ENCODE data around the gene DGKB.

The DGKB gene

DNA sequence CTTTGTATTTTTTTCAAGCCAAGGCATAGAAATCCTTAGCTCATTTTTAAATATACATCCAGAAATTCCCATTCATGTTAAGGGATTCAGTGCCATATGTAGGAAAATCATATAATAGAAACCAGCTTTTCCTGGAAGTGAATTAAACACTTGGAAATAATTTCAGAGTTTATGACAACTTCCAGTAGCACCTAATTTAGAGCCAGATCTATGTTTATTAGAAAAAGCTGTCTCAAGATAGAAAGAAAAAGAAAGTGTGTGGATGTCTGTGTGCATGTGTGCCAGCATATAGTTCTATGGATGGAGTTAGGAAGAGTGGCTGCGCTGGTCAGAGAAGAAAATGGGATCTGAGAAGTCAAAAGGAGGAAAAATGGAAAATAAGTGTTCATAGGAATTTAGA is 225.7 kb downstream of the DGKB start:
- DNase-seq: no peak

DNA sequence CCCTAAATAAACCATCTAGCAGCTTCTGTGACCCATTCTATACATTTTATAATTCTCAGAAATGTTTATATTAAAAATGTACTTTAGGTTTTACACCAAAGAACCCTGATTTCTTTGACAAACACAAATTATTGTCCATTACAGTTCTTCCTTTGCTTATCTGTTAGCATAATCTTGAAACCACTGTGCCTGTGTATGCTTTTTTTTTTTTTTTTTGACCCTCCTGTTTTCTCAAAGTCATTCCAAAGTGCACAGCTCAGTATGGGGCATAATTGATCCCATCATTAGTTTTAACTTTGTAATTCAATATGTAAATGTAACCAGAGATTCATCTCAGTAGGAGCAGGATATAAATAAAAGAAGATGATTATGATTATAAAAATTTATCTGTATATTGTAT is 229.3 kb downstream of the DGKB start:
- no peak for DNase-seq

DNA sequence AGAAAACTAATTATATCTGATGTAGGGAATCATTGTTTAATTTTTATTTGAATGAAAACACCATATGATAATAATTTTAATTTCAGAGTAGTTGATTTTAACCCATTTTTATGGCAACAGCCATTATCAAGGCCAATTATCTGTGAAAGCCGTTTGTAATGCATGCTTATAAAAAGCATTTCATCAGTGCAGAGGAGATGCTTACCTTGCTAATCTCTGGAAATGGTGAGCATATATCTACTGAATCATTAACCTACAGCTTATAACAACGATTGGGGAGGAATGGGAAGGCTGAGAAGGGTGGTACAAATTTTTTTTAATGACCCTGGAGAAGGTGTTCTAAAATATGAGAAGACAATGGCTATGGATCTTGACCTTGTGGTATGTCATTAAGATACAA is 235.6 kb downstream of the DGKB start:
- no peak for DNase-seq

DNA sequence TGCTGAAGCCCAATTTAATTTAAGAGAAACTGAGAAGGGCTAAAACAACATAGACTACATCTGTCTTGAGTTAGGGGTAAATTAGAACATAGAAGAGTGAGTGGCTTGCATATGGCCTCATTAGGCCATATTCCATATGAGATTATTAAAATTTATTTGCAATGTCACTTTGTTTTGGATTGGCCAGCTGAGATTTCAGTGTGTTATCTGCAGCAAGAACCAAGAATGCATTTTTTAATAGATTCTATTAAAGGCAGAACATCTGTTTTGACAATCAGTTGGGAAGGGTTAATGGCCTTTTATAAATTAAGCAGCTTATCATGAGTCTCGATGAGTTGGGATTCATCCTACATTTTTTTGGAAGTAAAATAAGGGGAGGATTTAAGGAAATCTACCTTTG is 236.2 kb downstream of the DGKB start:
- DNase-seq: no peak

DNA sequence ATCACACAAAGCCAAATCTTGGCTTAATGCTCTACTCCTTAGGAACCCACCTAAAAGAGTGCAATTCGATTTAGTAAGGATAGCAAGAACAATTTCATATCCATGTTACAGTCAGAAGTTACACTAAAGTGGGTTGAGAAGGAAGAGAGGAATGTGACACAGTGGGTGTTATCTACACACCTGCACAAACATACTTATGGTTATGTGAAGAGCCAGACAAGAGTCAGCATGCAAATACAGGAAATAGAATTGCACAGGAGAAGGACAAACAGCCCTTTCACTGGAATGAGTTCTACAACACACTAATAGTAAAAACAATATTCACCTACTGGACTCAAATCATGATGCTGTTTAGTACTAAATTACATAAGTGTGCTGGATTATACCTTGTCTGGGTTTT is 262.8 kb downstream of the DGKB start:
- DNase-seq: no peak

DNA sequence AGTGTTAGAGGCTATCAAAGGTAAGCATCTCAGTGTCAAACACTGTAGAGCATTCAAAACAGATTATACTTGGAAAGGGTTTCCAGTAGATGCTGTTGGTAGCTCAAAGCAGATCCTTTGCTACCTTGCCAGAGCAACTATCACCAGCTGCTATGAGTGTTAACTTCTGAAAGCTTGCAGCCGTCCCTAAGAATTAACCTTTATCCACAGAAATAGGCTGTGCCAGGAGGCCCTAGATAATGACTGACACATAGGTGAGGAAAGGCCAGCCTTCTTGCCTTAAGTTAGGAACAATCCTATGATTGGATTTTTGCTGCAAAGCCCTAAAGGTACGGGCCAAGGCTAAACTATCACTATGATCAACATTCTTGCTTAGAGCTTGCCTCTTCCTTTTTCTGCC is 263.2 kb downstream of the DGKB start:
- DNase-seq: no peak

DNA sequence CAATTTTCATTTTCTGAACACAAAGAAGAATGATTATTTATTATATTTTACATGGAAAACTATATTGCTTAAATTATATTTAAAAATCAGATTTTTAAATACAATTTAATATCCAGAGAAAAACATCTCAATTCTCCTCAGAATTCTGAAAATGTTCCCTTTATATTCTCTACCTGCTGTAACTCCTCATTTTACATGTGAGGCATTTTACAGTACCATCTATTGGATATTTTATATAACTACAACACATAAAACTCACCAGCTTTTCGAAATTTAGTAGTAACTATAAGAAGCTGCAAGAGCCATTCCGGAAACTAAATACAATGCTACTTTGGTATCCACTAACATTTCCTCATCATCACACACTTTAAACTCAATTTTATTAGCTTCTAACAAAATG is 264.6 kb downstream of the DGKB start:
- no peak for DNase-seq

DNA sequence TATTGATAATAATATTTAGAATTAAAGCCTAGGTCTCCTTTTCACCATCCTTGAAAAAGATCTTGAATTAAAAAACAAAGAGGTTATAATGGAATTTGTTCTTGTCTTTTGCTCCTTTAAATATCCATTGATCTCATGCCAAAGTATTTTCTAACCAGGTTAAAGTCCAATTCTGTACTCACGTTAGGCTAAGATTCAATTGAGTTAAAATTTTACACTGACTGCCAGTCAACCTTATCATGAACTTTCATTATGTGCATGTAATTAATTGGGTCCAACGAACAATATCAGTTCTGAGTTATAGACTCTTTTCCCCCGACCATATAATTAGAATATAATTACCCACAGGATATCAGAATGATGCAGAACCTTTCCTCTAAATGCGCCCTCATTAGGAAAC is 266.6 kb downstream of the DGKB start:
- DNase-seq: no peak

DNA sequence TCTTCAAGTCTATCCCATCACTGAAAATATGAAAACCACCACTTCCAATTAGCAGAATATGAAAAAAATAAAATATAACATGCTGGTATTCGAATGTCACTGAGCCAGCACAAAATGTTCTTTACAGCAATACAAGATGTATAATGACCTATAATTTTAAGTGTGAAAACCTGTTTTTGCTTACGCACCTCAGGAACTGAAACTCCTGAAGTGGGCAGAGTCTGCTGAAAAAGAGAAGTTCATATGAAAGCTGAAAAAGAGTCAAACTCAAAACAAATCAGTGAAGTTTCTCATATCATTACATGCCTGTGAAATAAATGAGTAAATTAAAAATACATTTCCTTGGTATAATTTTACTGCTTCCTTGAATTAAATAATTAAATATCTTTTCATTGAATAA is 272.5 kb downstream of the DGKB start:
- DNase-seq: no peak

DNA sequence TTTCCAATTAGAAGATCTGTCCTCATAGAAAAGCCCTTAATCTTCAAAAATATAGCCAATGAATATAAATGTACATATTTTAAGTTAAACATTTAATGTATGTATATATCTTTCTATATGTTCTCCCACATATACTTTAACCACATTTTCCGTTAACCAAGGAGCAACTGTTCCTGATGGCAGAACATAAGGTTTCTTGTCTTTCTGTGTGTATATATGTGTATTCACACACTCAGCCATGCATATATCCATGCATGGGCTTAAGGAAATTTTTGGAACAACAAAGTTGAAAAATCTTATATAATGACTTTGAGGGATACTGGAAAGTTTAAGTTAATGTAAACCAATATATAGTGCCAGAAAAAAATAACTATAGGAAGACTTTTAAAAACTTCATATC is 274.0 kb downstream of the DGKB start:
- DNase-seq: no peak

DNA sequence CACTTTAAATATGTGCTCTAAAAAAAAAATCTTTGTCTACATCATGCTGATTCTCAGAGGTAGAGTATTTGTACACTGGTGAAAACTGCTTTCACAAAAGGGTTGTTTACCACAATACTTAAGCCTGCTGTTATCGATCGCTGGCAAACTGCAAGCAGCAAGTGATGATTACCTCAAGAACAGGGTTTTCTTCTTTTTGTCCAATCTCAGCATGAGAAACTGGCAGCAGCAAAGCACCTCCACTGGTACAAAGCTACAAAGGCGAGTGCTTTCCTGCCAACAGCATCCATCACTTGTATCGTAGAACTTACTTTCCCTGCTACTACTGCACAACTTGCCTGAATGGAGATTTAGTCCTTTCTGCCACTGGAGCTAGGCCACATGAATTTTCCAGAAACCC is 276.5 kb downstream of the DGKB start:
- no peak for DNase-seq

DNA sequence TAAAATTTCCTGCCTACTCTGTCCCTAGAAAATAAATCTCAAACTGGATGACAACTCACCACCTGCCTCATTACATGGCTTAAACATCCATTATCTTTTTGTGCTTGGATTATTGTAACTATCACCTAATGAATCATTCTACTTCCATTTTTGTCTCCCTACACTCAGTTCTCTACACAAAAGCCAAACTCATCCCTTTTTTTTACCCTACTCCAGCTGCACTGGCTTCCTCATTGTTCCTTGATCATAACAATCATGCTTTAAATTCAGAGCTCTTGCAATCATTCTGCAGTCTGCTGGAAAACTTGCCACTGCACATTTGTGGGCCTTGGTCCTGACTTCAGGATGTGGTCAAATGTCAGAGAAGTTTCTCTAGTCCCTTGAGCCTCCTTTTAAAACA is 280.0 kb downstream of the DGKB start:
- DNase-seq: no peak

DNA sequence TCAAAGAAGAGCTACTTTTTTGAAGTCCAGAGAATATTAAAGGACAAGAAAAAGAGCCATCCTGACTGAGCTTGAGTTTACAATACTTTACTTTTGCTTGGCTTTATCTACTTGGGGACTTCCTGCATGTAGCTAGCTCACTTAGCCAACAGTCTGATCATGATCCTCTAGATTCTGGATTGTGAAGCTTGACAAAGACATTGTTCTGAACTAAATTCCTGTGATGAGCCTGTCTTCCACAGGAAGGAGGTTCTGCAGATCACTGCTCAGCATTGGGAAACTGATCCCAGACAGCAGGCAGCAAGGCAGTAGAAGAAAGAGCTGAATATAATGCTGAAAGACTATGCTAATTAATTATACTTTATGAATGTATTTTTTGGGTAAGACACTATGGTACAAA is 296.4 kb downstream of the DGKB start:
- no peak for DNase-seq

DNA sequence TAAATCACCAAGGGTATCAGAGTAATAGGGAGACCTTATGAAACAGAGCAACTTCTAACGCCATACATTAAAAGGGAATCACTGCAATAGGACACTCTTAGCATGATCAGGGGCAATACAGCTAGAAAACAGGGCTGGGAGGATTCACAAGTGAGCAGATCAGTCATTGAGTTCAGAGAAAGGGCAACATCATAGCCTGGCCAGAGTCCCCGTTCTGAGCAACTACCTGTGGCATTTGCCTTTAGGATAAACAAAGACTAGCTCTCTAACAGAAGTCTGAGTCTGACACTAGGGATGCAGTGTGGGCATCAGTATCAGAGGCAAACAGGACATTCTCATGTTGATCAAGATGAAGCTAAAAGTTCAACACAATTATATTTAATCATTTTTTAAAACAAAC is 297.9 kb downstream of the DGKB start:
- no peak for DNase-seq

DNA sequence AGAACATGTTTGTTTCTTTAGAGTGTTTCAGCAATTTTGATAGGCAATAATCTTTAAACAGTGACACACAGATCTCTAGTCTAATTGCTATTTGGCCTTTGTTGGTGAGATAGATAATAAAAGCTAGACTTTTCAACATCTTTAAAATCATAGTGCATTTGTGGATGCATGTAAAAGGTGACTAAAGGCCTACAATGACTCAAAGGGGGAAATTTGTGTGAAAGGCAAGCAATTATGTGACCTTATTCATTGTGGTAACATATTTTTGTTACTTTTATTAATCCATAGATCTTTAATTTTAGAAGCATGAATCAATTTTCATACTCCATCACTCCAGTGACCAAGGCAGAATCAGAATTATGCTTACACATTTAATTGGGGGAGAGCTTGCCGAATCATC is 299.7 kb downstream of the DGKB start:
- DNase-seq: no peak

DNA sequence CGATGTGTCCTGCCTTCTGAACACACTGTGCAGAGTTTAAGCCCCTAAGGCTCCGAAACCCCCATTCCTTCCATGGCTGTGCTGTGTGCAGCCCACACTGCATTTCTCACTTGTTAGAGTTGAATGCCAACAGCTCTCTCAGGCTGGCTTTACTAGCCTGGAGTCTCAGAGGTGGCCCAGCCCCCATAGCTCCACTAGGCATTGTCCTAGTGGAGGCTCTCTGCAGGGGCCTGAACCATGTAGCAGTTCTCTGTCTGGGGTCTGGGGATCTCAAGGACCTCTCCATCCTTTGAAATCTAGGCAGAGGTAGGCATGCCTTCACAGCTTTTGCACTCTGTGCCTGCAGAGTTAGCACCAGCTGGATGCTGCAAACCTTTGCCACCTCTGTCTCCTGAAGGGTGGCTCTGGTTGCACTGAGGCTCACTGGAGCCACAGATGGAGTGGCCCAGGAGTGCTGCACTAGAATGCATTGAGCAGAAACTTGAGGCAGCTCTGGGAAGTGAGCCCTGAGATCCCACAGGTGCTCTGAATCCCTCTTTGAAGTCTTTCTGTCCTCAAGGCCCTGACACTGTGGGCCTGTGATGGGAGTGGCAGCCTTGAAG is 301.7 kb downstream of the DGKB start:
- DNase-seq: no peak

DNA sequence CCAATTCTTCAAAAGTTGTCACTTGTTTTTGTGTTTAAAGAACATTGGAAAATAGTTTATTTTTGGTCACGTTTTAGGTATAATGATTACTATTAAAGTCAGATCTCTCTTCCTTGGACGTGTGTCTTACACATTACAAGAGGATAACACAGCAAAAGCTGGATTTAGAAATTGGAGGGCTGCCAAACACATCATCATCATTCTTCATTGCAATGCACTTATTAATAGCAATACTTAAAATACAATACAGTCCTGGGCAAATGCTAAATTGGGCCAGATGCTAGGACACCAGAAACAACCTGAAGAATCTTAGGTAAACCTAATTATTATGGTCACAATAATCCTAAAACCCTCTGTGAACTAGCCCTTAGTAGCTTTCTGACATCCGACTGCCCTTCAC is 303.6 kb downstream of the DGKB start:
- no peak for DNase-seq

DNA sequence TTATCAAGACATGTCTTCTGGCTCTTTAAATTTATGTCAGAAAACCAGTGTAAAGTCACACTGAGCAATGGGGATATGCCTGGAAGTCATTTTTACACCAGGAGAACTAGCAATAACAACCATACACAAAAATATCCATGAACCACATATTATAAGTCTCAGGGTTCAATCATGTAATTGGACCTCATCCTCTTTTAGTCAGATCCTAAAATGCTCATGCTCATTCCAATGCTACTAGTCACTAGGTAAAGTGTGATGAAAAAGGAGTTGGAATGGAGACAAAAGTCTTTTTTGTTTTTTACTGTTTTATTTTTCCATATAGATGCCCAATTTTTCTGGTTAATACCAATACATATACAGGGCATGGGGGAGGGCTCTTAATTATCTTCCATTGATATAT is 306.1 kb downstream of the DGKB start:
- no peak for DNase-seq

DNA sequence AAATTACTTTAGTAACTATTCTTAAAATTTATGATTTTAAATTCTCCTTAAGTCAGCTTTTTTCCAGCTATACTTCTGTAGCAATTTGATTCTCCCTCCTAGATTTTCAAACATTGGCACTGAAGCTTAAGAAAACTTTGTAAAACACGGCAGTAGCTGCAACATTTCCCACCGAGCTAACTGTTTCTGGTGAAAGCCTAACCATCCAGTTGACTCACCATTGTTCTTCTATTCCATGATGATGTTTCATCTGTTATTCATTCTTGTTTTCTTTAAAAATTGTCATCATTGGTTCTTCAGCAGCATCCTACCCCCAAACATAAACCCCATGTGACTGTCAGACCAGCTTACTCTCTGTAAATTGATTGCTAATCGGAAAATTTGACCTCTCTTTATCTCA is 312.3 kb downstream of the DGKB start:
- no peak for DNase-seq

DNA sequence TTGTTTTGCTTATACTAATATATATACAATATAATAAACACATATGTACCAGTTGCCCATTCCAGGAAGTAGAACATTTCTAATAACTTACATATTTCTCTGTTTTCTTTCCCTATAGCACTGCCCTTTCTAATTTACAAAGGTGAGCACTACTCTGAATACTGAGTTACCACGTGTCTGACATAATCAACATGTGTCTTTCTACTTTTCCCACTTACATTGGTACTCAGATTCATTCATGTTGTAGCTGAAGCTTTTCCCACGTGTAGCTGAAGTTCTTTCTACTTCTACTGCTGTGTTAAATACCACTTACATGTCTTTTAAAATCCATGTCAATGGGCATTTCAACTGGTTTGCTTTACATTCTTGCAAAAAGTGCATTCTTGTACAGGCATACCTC is 317.3 kb downstream of the DGKB start:
- DNase-seq: no peak

DNA sequence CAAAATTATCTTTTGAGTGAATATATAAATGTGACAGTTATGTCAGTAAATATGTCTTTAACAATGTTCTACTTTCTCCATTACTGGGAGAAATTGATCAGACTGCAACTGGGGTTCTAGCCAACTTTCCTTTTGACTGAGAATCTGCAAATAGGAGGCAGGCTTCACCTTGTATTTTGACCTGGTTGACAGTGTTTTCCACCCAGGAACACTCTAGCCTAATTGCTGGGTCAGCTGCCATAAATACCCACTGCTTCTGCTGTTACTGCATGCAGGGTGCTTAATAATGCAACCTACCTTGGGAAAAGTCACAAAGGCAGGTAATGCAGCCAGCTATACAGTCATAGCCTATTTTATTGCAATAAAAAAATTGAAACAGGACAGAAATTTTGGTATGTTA is 319.0 kb downstream of the DGKB start:
- no peak for DNase-seq

DNA sequence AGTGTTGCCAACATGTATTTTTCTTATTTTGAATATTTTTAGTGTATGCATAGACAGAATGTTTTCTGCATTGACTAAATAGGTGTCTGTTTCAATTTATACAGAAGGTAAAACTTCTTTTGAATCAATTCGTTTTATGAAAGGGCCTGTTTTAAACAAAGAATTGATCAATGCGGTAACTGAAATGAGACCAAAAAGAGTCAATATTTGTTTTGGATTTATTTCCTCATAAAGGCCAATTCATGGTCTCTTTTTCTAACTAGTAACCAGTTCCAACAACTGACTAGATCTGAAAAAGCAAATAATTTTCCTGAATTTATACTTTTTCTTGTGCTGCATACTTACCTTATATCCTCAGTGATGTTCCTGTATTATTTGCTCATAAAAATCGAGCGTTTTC is 320.5 kb downstream of the DGKB start:
- no peak for DNase-seq

DNA sequence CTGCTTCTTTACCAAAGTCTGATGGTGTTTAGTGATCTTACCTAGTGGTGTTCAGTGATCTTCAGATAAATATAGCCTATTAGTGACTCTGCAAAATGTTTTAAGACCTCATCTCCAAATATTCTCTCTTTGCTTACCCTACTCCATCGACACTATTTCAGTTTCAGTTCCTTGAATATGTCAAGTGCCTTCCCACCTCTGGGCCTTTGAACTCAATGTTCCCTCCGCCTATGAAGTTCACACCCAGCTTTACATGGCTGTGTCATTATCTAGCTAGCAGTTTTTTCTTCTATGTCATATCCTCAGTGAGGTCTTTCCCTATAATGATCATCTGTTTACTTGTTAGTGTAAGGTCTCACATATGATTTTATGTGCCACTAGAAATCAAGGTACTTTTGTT is 322.6 kb downstream of the DGKB start:
- DNase-seq: no peak

DNA sequence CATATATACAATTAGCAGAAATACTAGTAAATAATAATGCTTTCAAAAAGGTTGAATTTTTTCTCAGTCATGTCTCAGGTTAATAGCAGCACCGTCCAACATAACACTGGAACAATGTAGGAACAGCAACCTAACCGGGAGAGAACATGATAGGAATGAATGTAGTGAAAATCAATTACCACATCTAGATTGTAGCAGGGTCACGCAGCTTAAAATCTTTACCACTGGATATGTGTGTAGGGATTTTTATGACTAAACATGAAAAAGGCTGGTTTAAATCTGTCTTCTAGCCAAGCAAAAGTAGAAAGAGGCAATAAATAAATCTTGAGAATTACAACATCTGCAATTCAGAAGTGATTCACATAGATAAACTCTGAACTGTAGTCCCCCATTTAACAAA is 326.0 kb downstream of the DGKB start:
- no peak for DNase-seq

DNA sequence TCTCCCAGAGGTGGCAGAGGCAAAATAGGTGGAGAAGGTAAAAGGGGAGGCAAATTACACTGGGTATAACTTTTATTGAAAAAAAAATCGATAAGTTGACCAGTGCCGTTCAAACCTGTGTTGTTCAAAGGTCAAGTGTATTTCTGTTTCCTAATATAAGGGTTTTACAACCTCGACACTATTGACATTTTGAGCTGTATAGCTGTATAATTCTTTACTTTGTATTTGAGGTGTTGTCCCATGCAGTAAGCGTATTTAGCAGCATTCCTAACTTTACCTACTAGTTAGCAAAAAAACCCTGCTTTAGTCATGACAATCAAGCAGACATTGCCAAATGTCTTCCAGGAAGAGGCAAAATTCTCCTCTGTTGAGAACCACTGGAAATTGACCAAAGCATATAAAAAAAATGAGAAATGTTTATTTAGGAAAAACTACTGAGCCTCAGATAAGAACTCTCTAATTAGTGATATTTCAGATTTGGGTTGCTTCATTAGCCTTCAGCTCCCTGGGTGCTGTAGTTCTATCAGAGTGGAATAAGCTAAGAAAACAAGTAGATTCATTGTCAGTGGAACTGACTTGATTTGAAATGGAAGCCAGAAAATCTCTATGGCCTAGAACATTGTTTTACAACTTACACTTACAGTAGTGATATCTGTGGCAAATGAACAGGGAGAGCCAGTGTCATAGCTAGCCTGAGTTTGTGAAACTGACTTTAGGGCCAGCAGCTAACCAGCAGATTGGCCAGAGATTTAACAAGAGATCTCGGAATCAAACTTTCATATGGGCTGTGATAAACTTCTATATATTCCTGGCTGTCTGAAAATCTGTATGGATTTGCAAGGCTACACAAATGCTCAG is 331.6 kb downstream of the DGKB start:
- no peak for DNase-seq
